Upper lobe of left lung (tissue), 6 donors: ENCODE measurements around the gene GAK. TPM values are rescaled to one million over a fixed set of nuclear protein-coding genes. Genes with fewer than 3 reads are reported as not detected.

Experiments used
- ATAC-seq, 2 donors: fragments of 200-7000 bp; cut with Tn5 transposase; one replicate each; pipeline ENCODE4 v1.9.1; 2022; ENCODE audit warnings: mild to moderate bottlenecking in 2 of 2, moderate library complexity in 2 of 2; ENCODE audit not compliant: low FRiP score in 2 of 2
- DNase-seq, 2 donors: peaks; one replicate each; pipeline ENCODE4 v3.0.0-alpha.2; 2019 to 2020
- H3K27ac ChIP-seq, 4 donors: fragments of 200-600 bp; sonication (generic); one replicate each; pipeline ENCODE4 v1.5.1; 2016 to 2019
- H3K27me3 ChIP-seq, 4 donors: fragments of 200-600 bp; sonication (generic); one replicate each; pipeline ENCODE4 v1.5.1; 2017 to 2019
- H3K36me3 ChIP-seq, 4 donors: fragments of 200-600 bp; sonication (generic); one replicate each; pipeline ENCODE4 v1.5.1; 2016 to 2019
- H3K4me1 ChIP-seq, 4 donors: fragments of 200-600 bp; sonication (generic); one replicate each; pipeline ENCODE4 v1.5.1; 2018 to 2019
- H3K4me3 ChIP-seq, 4 donors: fragments of 200-600 bp; sonication (generic); one replicate each; pipeline ENCODE4 v1.5.1; 2017 to 2019; ENCODE audit warnings: mild to moderate bottlenecking in 2 of 4, moderate library complexity in 1 of 4
- H3K9me3 ChIP-seq, 4 donors: fragments of 200-600 bp; sonication (generic); one replicate each; pipeline ENCODE4 v1.5.1; 2018 to 2019
- CTCF ChIP-seq, 6 experiments: fragments of 450-650 bp in 4 of 6; fragments of 200-600 bp in 2 of 6; sonication (generic) in 2 of 6; IDR thresholded peaks; one replicate each; pipeline ENCODE4 v1.5.1; 2016 to 2019; ENCODE audit warnings: antibody characterized with exemption in 6 of 6
- EP300 ChIP-seq, 4 donors: sonication (generic); formaldehyde crosslinking; IDR thresholded peaks; one replicate each; pipeline ENCODE4 v1.5.1; 2017; ENCODE audit warnings: antibody characterized with exemption in 4 of 4, control low read depth in 2 of 4
- POLR2A ChIP-seq, 4 donors: fragments of 450-650 bp; IDR thresholded peaks; one replicate each; pipeline ENCODE4 v1.5.1; 2016 to 2017; ENCODE audit warnings: antibody characterized with exemption in 4 of 4, mild to moderate bottlenecking in 2 of 4
- POLR2AphosphoS5 ChIP-seq, 2 donors: sonication (generic); formaldehyde crosslinking; IDR thresholded peaks; one replicate each; pipeline ENCODE4 v1.5.1; 2017; ENCODE audit warnings: antibody characterized with exemption in 2 of 2
- WGBS, 2 donors: methylation state at CpG; one replicate each; pipeline ENCODE4 v1.1.5; 2017 to 2018; 5-methylcytosine and 5-hydroxymethylcytosine counted together
- total RNA-seq, 6 donors: library from RNA; depleted of rRNA in 4 of 6; stranded (reverse); fragments of >200 nt in 4 of 6; gene quantifications; one replicate each; pipeline versions ENCODE4 v1.1.0 to v1.2.1, GENCODE V29; 2016 to 2021
- donor health status: DM: no; HTN: no; CAD: no; lungs with moderate emphysema.
- donor health status: DM: no; HTN: yes; CAD: no; lungs with severe emphysema.

GAK gene
- total RNA-seq, 6 donors from 2014 or later: 116 to 380 (median 154) TPM

GRCh38 chr4:949656-950055 is 17.5 kb upstream of the GAK start:
- peak in 1 of 2 donors; percentile 66 for DNase-seq
- TF ChIP-seq CTCF (IDR thresholded peaks at IDR 0.05): no peak
- TF ChIP-seq POLR2AphosphoS5 (IDR thresholded peaks at IDR 0.05): no peak
- no peak for ATAC-seq
- H3K4me1 ChIP-seq: peaks cover 0 to 8% (median 5%) of the 10 kb centered on the region in 4 donors
- H3K4me3 ChIP-seq: no peak overlapping the region
- peaks cover 0 to 29% (median 15%) of the 10 kb centered on the region in 4 donors for H3K36me3 ChIP-seq
- H3K9me3 ChIP-seq: no peaks in the 10 kb centered on the region
- H3K27me3 ChIP-seq: no peaks in the 10 kb centered on the region
- H3K27ac ChIP-seq: no peak overlapping the region
- WGBS, 2 donors: 94 to 95% methylated on average over 9 to 18 of the region's 20 CpGs

- ATAC-seq: no peak
- no peak overlapping the region for H3K27ac ChIP-seq
- TF ChIP-seq EP300 (IDR thresholded peaks at IDR 0.05): no peak
- TF ChIP-seq POLR2A (IDR thresholded peaks at IDR 0.05): no peak
- no peak for TF ChIP-seq CTCF (IDR thresholded peaks at IDR 0.05)
- no peak for TF ChIP-seq POLR2AphosphoS5 (IDR thresholded peaks at IDR 0.05)
- 90% methylated on average over 6 to 13 of the region's 13 CpGs for WGBS, 2 donors
- H3K9me3 ChIP-seq: no peaks in the 10 kb centered on the region
- peak in 1 of 2 donors; percentile 53 for DNase-seq
- H3K4me1 ChIP-seq: peaks cover 0 to 8% (median 5%) of the 10 kb centered on the region in 4 donors
- H3K36me3 ChIP-seq: peaks cover 0 to 21% (median 11%) of the 10 kb centered on the region in 4 donors
- no peak overlapping the region for H3K4me3 ChIP-seq
- no peaks in the 10 kb centered on the region for H3K27me3 ChIP-seq
These were observed 16.8 kb upstream of the GAK start for GRCh38 chr4:948936-949300.

GRCh38 chr4:948101-948935 is 16.2 kb upstream of the GAK start:
- Histone ChIP-seq H3K27ac (no peak overlapping the region), H3K36me3 (peaks cover 0 to 15% (median 8%) of the 10 kb centered on the region in 4 donors), H3K9me3 (no peaks in the 10 kb centered on the region), H3K4me1 (peaks cover 0 to 8% (median 5%) of the 10 kb centered on the region in 4 donors), H3K27me3 (no peaks in the 10 kb centered on the region), H3K4me3 (no peak overlapping the region)
- ATAC-seq (no peak), DNase-seq (peak in 1 of 2 donors; percentile 62)
- TF ChIP-seq POLR2AphosphoS5 (IDR thresholded peaks at IDR 0.05) (no peak), EP300 (IDR thresholded peaks at IDR 0.05) (no peak), CTCF (IDR thresholded peaks at IDR 0.05) (no peak), POLR2A (IDR thresholded peaks at IDR 0.05) (no peak)
- WGBS, 2 donors: 92 to 93% methylated on average over 30 to 33 of the region's 33 CpGs

GRCh38 chr4:947491-947971 is 15.4 kb upstream of the GAK start:
- WGBS, 2 donors: 91 to 95% methylated on average over 8 to 12 of the region's 19 CpGs
- DNase-seq (peak in 1 of 2 donors; percentile 68), ATAC-seq (no peak)
- H3K4me1 ChIP-seq: peaks cover 0 to 8% (median 5%) of the 10 kb centered on the region in 4 donors
- no peaks in the 10 kb centered on the region for H3K27me3 ChIP-seq
- H3K4me3 ChIP-seq: no peak overlapping the region
- peaks cover 0 to 10% (median 6%) of the 10 kb centered on the region in 4 donors for H3K36me3 ChIP-seq
- no peaks in the 10 kb centered on the region for H3K9me3 ChIP-seq
- no peak overlapping the region for H3K27ac ChIP-seq
- TF ChIP-seq EP300 (IDR thresholded peaks at IDR 0.05) (no peak), POLR2A (IDR thresholded peaks at IDR 0.05) (no peak), CTCF (IDR thresholded peaks at IDR 0.05) (no peak), POLR2AphosphoS5 (IDR thresholded peaks at IDR 0.05) (no peak)
